GM20000 (cell line): Measurements from ENCODE around the gene MVB12B.

Experiments
- DNase-seq: peaks from one replicate; pipeline ENCODE4 v3.0.0; 2012; ENCODE audit warnings: low spot score
- CTCF ChIP-seq: IDR thresholded peaks from 2 replicates; pipeline ENCODE4 v1.5.1; 2012; ENCODE audit warnings: mild to moderate bottlenecking, control low read depth; ENCODE audit errors: extremely low read depth, missing control alignments

The MVB12B gene

GRCh38 chr9:126479515-126479914, 152.9 kb downstream of the MVB12B start:
- DNase-seq, result no peak
- TF ChIP-seq CTCF, result no peak

- DNase-seq, result no peak
- TF ChIP-seq CTCF, result no peak
Measured at GRCh38 chr9:126480813-126481212, 154.2 kb downstream of the MVB12B start.

GRCh38 chr9:126481862-126482261, 155.2 kb downstream of the MVB12B start:
- DNase-seq, result no peak
- TF ChIP-seq CTCF, result no peak

GRCh38 chr9:126482361-126483044, 155.9 kb downstream of the MVB12B start:
- no peak for TF ChIP-seq CTCF
- DNase-seq, result no peak

GRCh38 chr9:126483468-126484073, 156.9 kb downstream of the MVB12B start:
- no peak for DNase-seq
- TF ChIP-seq CTCF, result no peak

- no peak for DNase-seq
- no peak for TF ChIP-seq CTCF
Measured at GRCh38 chr9:126485662-126486061, 159.0 kb downstream of the MVB12B start.

- TF ChIP-seq CTCF, result no peak
- no peak for DNase-seq
Measured at GRCh38 chr9:126486276-126486675, 159.6 kb downstream of the MVB12B start.
